RKO (cell line): ENCODE data around the gene KCNQ1.

Source experiments
- DNase-seq: peaks from one replicate; pipeline ENCODE4 v3.0.0-alpha.2; 2016; ENCODE audit warnings: low spot score

Gene KCNQ1

DNA sequence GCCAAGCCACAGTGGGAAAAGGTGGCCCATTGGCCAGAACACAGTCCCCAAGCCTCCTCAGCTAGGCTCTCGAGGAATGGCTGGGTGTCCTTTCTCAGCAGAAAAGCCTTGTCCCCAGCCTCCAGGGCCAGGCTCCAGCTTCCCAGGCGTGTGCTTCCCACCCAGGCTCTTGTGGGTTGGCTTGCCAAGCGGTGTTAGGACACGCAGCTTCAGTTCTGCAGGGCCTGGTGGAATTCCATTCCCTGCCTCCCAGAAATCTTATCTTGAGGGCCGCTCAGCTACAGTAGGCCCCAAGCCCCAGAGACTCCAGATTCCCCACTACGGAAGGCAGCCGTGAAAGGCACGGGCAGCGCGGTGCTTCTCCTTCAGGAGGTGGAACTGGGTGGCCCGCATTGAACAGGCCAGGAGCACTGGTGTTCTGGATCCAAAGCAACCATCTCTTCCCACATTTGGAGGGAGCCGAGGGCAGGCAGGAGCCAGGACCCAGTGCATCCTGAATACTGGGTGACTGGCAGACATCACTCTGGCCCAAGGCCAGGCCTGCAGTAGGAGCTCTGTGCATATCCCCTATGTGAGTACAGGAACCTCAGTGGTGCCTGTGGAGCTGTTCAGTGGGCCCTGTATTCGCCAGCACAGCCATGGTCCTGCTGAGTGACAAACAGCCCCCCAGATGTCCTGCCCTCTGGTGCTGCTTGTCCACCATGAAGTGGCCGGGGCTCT, 271.7 kb downstream of the KCNQ1 start:
- DNase-seq, result no peak

GRCh38 chr11:2717561-2718325, 272.9 kb downstream of the KCNQ1 start:
- no peak for DNase-seq

DNA sequence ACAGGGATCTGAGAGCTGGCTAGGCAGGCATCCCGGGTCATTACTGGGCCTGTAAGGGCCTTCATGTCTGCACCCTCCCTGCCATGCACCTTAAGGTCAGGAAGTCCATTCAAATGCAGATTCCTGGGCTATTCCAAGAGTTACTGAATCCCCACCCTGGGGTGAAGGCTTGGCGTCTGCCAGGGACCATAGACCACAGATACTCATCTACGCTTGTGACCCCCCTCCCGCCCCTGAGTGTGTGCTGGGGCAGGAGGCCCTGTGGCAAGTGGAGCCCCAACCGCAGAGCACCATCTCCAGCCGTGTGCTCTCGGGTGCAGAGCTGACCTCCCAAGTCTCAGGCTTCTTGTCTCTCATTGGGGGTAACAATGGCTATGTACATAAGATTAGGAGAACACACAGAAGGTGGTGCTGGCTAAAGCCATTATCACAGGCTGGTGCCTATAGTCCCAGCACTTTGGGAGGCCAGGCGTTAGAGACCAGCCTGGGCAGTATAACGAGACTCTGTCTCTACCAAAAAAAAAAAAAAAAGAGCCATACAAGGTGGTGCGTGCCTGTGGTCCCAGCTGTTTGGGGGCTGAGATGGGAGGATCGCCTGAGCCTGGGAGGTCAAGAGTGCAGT, 274.1 kb downstream of the KCNQ1 start:
- no peak for DNase-seq

DNA sequence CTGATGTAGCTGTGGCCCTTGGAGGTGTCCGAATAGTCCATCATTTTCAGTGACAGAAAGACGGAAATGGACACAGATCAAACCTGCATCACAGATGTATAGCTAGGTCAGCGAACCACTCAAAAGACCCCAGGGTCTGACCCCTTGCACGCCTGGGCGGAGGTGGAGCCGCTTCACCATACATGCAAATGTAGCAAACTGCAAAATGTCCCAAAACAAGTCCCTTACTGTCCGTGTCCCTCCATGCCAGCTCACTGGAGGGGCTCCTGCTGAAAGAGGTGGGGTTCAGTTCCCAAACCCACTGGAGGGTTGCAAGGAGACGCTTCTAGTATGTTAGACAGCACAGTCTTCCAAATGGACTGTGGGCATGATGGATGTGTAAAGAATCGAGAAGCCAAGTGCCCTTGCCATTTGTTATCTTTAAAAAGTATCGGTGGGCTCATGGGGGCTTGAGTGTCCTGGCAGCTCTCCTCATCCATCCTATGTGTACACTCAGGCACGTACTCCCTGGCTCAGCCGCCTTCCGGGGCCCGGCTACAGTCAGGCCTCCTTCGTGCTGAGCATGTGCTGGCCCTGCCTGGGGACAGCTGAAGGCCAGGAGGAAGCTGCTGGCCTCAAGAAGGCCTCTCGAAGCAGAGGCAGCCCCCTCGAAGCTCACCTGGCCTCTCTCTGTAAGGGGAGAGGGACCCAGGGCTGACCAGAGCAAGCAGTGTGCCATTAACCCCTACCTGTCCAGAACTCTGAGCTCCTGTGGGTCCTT, 275.2 kb downstream of the KCNQ1 start:
- DNase-seq, result no peak

GRCh38 chr11:2721210-2721916, 276.6 kb downstream of the KCNQ1 start:
- no peak for DNase-seq

DNA sequence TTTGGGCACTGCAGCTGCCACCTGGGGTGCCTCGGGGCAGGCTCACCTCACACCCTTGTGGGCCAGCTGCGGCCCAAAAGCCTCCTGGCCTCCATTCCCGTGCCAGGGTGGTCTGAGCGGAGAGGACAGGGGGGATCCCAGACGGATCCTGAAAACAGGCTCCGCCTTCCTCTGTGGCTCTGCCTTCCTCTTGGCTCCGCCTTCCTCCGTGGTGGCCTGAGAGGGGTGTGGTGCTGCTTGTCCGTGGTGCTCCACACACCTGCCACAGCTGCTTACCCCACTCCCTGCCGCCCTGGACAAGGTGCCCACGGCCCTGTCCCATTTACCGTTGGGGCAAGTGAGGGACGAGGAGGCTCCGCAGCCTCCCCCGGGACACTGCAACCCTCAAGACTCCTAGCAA, 278.1 kb downstream of the KCNQ1 start:
- DNase-seq, result no peak

- no peak for DNase-seq
These were observed 279.3 kb downstream of the KCNQ1 start for GRCh38 chr11:2724104-2724503.

DNA sequence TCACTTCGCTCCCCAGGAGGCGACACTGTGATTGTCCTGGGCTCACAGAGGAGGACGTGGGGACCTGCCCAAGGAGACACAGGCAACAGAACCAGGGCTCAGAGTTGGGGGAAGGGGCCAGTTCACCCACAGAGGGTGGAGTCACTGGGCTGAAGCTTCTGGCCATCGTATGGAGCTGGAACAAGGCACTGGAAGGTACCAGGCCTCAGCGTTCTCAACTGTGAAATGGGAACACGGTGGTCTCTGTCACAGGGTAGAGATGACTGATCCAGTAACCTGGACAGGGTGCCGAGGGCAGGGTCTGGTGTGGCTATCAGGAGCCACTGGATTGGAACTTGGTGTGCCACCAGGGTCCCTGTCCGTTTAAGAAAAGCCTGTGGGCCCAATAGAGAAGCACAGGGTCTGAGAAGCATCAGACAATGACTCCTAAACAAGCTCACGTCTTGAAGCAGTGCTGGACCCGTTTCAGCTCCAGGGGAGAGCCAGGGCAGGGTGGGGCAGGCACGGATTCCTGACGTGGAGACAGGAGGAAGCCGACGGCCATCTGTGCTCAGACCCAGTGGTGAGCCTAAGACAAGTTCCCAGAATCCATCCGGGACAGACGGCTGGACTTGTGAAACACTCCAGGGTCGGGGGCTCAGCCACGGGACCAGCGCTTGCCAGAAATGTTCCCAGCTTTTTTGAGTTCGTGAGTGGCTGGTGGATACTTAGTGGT, 280.0 kb downstream of the KCNQ1 start:
- DNase-seq, result no peak

GRCh38 chr11:2725368-2726300, 280.8 kb downstream of the KCNQ1 start:
- no peak for DNase-seq

- DNase-seq, result no peak
These were observed 282.2 kb downstream of the KCNQ1 start for GRCh38 chr11:2726964-2727363.

- no peak for DNase-seq
These were observed 283.4 kb downstream of the KCNQ1 start for GRCh38 chr11:2728128-2728662.

DNA sequence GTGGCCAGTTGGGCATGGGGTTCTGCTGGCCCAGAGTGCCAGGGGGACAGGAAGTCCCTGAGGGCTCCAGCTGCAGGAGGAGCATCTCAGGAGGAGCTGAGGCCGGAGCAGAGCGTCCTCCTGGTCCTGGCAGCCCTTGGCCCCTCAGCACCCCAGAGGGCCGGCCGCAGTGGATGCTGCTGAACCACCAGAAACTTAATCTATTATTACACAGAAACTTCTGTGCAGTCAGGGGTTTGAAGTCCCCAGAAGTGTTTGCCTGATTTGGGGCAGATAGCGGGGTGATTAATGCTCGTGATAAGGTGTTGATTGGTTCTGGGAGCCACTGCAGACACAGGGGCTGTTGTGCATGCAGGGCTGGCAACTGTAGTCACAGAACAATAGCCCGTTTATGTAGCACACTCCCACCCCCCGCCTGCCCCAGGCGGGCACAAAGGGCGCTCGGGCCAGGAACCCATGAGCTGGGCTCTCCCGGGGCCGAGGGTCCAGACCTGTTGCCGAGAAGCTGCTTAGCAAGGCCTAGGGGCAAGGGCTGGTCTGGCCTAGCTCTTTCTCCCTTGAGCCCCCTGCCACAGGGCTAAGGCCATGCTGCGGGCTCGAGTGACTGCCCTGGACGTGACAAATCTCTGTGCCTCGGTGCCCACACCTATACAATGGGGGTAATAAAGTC, 284.0 kb downstream of the KCNQ1 start:
- no peak for DNase-seq

DNA sequence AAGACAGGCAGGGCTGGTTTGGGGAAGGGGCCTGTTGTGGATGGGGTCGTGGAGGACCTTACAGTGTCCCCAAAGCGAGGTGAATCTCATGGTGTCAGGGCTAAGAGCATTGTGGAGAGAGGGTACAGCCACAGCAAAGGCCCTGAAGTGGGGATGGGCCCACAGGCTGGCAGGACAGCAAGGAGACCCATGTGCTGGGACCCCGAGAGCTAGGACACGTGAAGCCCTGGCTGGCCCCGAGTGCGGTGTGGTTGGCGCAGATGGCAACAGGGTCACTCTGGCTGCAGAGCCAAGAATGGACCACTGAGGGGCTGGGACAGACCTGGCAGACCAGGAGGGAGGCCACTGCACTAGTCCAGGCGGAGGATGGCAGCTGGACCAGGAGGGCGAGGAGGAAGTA, 285.0 kb downstream of the KCNQ1 start:
- no peak for DNase-seq

DNA sequence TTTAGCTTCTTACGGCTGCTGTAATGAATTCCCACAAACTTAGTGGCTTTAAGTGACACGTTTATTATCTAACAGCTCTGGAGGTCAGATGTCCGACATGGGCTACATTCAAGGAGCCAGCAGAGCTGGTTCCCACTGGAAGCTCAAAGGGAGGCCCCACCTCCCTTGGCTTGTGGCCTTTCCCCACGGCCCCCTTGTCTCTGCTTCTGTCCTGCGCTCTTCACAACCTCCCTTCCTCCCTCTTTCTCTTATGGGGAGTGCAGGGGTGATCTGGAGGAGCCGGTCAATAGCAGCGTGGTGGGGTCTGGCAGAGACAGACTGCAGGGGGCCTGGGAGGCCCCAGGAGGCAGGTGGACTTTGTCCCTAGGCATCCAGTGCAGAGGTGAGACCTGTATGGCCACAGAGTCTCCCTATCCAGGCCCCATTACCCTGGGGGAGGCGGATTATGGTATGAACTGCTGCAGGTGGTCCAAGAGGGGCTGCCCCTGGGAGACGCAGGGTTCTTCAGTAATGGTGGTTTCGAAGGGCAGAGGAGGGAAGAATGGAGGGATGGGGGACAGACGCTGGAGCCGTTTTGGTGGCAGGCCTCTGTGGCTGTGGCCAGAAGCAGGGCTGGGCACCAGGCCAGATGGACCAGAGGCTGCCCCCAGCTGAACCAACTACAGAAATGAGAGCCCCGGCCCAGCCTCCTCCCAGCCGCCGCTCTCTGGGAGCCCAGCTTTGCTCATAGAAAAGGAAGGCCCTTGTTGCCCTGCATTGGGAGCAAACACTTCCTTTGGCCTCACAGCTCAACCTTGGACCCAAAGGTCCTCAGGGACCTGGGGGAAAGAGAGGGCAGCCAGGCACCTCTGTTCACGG, 285.7 kb downstream of the KCNQ1 start:
- no peak for DNase-seq

DNA sequence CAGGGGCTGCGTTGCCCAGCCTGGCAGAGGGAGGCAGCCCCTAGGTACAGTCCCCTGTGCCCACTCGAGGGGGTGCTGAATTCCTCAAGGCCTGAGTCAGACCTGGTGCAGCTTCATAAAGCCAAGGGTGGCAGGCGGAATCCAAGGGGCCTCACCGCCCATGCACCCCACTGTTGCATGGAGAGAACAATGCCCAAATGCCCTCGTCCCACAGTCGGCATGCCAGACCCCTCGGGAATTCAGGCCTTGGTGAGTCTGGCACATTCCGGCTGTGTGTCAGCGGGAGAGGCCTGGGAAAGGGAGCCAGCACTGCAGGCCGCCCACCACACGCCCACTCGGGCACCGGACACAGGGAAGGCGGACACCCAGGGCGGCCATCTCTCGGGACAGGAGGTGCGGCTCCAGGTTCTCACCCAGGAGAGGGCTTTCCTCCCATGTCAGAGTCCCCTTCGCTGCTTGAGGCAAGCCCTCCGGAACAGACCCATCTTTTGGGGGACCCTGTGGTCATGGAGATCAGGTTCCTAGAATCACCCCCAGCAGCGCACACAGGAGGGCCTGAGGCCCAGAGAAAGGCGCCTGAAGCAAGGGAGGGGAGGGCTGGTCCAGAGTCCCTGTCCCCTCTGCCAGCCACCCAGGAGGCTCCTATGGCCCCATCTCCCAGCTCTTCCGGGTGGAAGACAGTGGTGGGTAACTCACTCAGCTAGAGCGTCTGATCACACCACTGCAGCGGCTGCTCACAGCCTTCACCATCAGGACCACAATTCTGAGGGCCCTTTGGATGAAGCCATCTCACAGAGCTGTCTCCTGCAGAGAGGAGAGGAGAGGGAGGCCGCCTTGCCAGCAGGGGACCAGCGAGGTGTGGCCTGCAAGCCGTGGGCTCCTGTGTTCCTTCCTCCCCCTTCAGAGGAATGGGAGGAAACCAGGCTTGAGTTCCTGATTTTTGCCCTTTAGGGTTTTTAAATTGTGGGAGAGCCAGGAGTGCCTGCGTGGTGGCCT, 286.6 kb downstream of the KCNQ1 start:
- DNase-seq, result no peak

DNA sequence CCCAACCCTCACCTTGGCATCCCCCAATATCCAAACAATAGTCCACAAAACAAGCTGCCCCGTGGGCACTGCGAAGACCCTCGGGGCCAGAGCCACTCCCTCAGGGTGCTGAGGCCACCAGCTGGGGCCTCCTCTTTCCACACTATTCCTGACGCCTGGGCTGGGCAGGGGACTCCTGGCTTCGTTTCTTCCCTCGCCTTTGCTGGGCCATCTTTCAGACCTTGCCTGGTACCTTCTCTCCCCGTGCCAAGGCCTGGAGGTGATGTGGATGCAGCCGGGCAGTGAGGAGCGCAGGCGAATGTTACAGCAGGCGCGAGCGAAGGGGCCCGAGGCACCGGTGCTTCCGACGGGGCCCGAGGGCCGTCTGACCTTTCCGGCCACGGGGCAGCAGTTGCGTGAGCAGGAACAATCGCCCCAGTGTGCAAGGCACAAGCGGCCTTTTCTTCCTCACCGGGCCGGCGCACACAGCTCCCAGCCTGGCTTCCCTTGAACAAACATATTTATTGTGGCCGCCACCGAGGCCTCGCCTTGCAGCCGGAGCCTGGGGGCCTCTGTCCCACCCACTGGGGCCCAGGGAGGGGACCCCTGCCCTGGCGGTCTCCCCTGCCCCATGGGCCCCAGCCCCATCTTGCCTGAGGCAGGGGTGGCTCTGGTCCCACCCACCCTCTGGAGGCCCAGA, 287.6 kb downstream of the KCNQ1 start:
- no peak for DNase-seq
